IPS-18c (cell line): ENCODE data around the gene PI4KA.
A peak's percentile ranks its signal among the peaks of the same experiment; 100 is the strongest.
"Not testable (repeated sequence)": the region's sequence is repeated elsewhere in the genome, so short reads cannot be mapped to it uniquely, and the experiment has no call there.

Experiments used
- H3K4me3 ChIP-seq: 2 replicates; pipeline ENCODE4 v1.7.0; 2013; ENCODE audit warnings: low read depth, mild to moderate bottlenecking, low read length, moderate library complexity; ENCODE audit not compliant: insufficient read depth
- H3K9me3 ChIP-seq: one replicate; pipeline ENCODE4 v1.6.1; 2013; ENCODE audit warnings: mild to moderate bottlenecking, low read length, moderate library complexity; ENCODE audit not compliant: control insufficient read depth, insufficient read depth

The PI4KA gene

DNA sequence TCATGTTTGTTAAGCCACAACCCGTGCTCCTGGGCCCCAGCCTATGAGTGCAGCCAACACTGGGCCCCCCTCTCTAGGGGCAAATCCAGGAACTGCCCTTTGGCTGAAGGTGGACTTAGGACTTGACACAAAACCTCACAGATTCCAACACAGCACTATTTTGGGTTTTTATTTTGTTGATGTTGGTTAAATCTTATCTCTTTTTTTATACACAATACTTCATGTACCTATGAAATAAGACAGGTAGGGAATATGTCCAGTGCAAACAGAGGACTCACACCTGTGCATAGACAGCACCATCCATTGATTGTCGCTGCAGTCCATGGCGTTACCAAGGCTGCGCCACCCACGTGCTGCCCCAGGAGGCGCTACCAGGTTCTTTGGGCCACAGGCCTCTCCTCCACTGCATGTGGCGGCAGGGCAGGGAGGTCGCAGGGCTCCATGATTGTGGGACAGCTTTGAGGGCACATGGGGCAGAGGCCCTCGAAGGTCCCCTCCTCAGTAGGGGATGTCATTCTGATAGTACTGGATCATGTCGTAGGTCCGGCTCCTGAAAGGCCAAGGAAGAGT is 151.0 kb downstream of the PI4KA start:
- H3K4me3 ChIP-seq, result not testable (repeated sequence)

GRCh38 chr22:20703816-20704609 is 154.6 kb downstream of the PI4KA start:
- peak overlapping the region; percentile 15 for H3K4me3 ChIP-seq
- not testable (repeated sequence) for H3K9me3 ChIP-seq

More for the DNA sequence above, 151.0 kb downstream of the PI4KA start:
- H3K9me3 ChIP-seq, result not testable (repeated sequence)

- H3K4me3 ChIP-seq, H3K9me3 ChIP-seq: not testable (repeated sequence)
Observed at GRCh38 chr22:20703414-20703806, 155.2 kb downstream of the PI4KA start.

GRCh38 chr22:20702546-20703413 is 155.8 kb downstream of the PI4KA start:
- not testable (repeated sequence) for H3K9me3 ChIP-seq
- H3K4me3 ChIP-seq, result peak overlapping the region; percentile 51; the same call in 1 of the 2 replicates

GRCh38 chr22:20702175-20702545 is 156.5 kb downstream of the PI4KA start:
- H3K9me3 ChIP-seq, result not testable (repeated sequence)
- H3K4me3 ChIP-seq, result peak overlapping the region; percentile 40; the same call in 1 of the 2 replicates

DNA sequence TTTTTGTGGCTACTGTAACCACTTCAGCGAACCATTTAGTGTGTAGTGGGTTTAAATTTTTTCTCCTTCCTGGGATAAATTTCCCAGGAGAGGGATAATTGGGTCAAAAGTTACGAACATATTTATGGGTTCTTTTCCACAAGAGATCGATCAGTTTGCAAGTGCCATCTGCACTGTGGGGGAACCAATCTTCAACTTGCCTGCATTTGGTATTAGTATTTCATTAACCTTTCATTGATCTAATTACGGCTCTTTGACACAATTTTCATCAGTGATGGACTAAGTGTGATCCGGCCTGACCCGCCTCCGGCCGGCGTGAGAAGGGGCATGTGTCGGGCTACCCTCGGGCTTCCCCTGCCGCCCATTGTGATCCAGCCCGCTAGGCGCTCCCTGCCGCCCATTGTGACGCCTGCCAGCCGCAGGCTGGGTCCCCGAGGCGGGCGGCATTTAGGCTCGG is 156.9 kb downstream of the PI4KA start:
- peak overlapping the region; percentile 28; the same call in 1 of the 2 replicates for H3K4me3 ChIP-seq
- not testable (repeated sequence) for H3K9me3 ChIP-seq

DNA sequence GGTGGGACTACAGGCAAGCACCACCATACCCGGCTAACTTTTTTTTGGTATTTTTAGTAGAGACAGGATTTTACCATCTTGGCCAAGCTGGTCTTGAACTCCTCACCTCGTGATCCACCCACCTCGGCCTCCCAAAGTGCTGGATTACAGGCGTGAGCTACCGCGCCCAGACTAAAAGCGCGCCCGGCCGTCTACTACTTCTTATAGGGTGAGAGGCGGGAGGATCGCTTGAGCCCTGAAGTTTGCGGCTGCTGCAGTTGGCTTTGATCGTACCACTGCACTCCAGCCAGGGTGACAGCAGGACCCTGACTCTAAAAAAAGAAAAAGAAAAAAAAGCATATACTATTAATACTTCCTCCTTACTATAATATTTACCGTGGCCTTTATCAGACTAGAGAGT is 158.3 kb downstream of the PI4KA start:
- not testable (repeated sequence) for H3K9me3 ChIP-seq, H3K4me3 ChIP-seq

DNA sequence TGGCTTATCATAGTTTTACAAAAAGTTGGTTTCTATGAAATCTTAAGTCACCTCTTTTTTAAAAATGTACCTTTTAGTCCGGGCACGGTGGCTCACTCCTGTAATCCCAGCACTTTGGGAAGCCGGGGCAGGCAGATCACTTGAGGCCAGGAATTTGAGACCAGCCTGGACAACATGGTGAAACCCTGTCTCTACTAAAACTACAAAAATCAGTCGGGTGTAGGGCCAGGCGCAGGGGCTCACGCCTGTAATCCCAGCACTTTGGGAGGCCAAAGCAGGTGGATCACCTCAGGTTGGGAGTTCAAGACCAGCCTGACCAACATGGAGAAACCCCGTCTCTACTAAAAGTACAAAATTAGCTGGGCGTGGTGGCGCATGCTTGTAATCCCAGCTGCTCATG is 158.8 kb downstream of the PI4KA start:
- not testable (repeated sequence) for H3K4me3 ChIP-seq, H3K9me3 ChIP-seq

DNA sequence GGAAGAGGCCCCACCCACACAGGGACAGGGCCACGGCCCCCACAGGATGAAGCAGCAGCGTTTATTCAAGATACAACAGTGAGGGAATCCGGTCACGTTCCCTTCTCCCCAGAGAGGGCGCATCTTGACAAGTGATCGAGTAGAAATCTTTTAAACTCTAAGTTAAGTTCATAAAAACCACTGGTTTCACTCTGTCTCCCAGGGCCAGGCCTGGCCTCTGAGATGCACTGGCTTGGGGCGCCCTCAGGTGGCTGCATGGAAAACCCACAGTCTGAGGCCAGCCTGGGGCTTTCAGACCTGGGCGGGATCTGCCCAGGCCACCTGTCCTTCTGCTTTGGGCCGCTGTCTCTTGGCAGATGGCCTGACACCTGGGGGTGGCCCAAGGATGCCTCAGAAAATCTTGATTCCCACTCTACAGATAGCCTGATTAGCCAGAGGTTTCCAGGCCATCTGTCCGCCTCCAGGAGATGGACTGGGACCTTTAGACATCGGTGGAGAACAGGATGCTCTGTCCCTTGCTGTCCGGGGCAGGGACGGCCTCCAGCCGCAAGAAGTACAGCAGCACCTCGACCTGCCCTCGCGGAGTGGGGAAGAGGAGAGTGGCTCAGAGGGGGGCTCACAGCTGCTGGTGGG is 161.0 kb downstream of the PI4KA start:
- H3K4me3 ChIP-seq, H3K9me3 ChIP-seq: not testable (repeated sequence)

DNA sequence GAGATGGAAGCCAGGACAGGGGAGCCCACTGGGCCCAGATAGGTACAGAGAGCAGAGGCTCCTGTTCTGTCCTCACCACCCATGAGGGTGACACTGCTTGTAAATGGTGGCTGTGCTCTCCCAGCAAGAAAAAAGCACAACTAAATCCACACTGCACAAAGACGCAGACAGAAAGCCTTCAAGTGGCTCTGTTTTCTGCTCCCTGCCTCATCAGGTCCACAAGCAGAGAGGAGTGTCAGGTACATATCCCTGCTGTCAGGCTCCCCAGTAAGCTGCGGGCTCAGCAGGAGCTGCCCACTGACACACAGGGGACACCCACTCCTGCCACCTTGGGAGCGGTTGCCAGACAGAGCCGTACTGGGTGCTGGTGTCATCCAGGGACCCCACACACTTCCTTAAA is 162.6 kb downstream of the PI4KA start:
- not testable (repeated sequence) for H3K4me3 ChIP-seq, H3K9me3 ChIP-seq

GRCh38 chr22:20695205-20695604 is 163.4 kb downstream of the PI4KA start:
- H3K9me3 ChIP-seq, H3K4me3 ChIP-seq: not testable (repeated sequence)

GRCh38 chr22:20694256-20694655 is 164.4 kb downstream of the PI4KA start:
- not testable (repeated sequence) for H3K9me3 ChIP-seq, H3K4me3 ChIP-seq

GRCh38 chr22:20692926-20693325 is 165.7 kb downstream of the PI4KA start:
- H3K4me3 ChIP-seq, H3K9me3 ChIP-seq: not testable (repeated sequence)

DNA sequence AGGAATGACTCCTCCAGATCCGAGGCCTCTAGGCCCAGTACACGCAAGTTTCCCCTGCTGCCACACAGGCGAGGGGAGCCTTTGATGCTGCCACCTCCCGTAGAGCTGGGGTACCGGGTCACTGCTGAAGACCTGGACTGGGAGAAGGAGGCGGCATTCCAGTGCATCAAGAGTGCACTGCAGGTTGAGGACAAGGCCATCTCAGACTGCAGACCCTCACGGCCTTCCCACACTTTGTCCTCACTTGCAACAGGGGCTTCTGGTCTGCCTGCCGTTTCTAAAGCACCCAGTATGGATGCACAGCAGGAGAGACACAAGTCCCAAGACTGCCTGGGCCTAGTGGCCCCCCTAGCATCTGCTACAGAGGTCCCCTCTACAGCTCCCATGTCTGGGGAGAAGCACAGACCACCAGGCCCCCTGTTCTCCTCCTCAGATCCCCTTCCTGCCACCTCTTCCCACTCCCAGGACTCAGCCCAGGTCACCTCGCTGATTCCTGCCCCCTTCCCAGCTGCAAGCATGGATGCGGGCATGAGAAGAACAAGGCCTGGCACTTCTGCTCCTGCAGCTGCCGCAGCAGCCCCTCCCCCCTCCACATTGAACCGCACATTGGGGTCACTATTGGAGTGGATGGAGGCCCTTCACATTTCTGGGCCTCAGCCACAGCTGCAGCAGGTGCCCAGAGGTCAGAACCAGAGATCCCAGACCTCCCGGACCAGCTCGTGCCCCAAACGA is 167.9 kb downstream of the PI4KA start:
- H3K9me3 ChIP-seq, H3K4me3 ChIP-seq: not testable (repeated sequence)

DNA sequence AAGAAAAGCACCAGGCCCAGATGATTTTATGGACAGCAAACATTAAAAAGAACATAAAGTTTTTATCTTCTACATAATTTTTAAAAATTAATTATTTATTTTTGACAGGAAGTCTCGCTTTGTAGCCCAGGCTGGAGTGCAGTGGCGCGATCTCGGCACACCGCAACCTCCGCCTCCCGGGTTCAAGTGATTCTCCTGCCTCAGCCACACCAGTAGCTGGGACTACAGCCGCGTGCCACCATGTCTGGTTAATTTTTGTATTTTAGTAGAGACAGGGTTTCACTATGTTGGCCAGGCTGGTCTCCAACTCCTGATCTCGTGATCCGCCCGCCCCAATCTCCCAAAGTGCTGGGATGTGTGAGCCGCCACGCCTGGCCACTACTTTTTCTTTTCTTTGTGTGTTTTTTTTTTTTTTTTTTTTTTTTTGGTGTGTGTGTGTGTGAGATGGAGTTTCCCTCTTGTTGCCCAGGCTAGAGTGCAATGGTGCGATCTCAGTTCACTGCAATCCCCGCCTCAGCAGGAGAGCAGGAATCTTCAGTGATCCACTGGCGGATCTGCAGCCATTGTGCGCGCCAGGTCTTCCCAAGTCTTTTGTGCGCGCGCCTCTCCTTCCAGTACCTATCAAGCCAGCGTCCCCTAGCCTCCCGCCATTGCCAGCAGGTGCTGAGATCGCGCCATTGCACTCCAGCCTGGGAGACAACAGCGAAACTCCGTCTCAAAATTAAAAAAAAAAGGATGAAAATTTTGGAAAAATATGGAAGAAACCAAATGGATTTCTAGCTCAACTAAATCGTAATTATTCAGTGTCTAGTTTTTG is 171.0 kb downstream of the PI4KA start:
- not testable (repeated sequence) for H3K4me3 ChIP-seq, H3K9me3 ChIP-seq

DNA sequence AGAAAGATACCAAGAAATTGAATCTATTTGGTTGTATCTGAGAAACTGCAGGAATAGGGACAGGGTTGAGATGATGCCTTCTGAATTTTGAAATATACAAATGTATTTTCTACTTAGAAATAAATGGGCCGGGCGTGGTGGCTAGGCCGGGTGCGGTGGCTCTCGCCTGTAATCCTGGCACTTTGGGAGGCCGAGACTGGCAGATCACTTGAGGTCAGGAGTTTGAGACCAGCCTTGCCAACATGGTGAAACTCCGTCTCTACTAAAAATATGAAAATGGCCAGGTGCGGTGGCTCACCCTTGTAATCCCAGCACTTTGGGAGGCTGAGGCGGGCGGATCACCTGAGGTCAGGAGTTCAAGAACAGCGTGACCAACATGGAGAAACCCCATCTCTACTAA is 172.8 kb downstream of the PI4KA start:
- H3K4me3 ChIP-seq, H3K9me3 ChIP-seq: not testable (repeated sequence)
